Measurements from ENCODE around the gene PRRX2. TPM values are rescaled to one million over a fixed set of nuclear protein-coding genes. Genes with fewer than 3 reads are reported as not detected.

PRRX2 gene
- 1 to 10 TPM in 2 of 4 donors, not detected in 2; 1.2 to 1.8 TPM for polyA plus RNA-seq
- long read RNA-seq, donor 1 = 0 reads
- long read RNA-seq, donor 2 = 0 reads
- long read RNA-seq, donor 3 = 0 reads
- long read RNA-seq, donor 4 = 0 reads
- long read RNA-seq, donor 5, partial matches to known transcripts = 0 of 1 reads
- long read RNA-seq, donor 5, other reads (novel, unspliced or antisense) = 0 of 1 reads
- long read RNA-seq, donor 6 = 0 reads
- long read RNA-seq, donor 7 = 0 reads
- long read RNA-seq, donor 8, partial matches to known transcripts = 0 of 2 reads
- long read RNA-seq, donor 8, other reads (novel, unspliced or antisense) = 0 of 2 reads
- long read RNA-seq, donor 9 = 0 reads
- long read RNA-seq, donor 10, partial matches to known transcripts = 0 of 2 reads
- long read RNA-seq, donor 10, other reads (novel, unspliced or antisense) = 0 of 2 reads

- FAIRE-seq (no peak), DNase-seq (peak in 1 of 2 donors; percentile 40)
- WGBS, 3 donors = 0 to 1% (median 0%) methylated on average over 3 to 37 of the region's 37 CpGs
- Histone ChIP-seq H3K9me3 (ENCODE audit: control insufficient read depth in 2 of 2, insufficient read depth in 1 of 2, low read depth in 1 of 2, low read length in 1 of 2) (peaks cover 0 to 3% of the 10 kb centered on the region in 2 donors), H3K4me1 (ENCODE audit: control insufficient read depth in 3 of 3, insufficient read depth in 2 of 3, low read depth in 1 of 3, low read length in 2 of 3) (peaks cover 0 to 5% (median 2%) of the 10 kb centered on the region in 3 donors), H3K36me3 (ENCODE audit: control insufficient read depth in 3 of 3, insufficient read depth in 2 of 3, low read depth in 1 of 3, low read length in 3 of 3) (no peaks in the 10 kb centered on the region), H3K4me3 (ENCODE audit: low read depth in 1 of 3, low read length in 3 of 3) (peak within 1 kb of the TSS in 2 of 3 donors; percentile 33 to 34), H3K27me3 (ENCODE audit: control insufficient read depth in 3 of 3, insufficient read depth in 3 of 3, low read length in 3 of 3) (peaks cover 0 to 55% (median 2%) of the 10 kb centered on the region in 3 donors), H3K27ac (ENCODE audit: low read depth in 1 of 3, low read length in 2 of 3) (no peak within 1 kb of the TSS)
These were observed at the start of gene PRRX2 for GRCh38 chr9:129665389-129665775. PRRX2 (plus strand) TSS chr9:129665647; CDS start chr9:129665868, 221 bp downstream.

DNA sequence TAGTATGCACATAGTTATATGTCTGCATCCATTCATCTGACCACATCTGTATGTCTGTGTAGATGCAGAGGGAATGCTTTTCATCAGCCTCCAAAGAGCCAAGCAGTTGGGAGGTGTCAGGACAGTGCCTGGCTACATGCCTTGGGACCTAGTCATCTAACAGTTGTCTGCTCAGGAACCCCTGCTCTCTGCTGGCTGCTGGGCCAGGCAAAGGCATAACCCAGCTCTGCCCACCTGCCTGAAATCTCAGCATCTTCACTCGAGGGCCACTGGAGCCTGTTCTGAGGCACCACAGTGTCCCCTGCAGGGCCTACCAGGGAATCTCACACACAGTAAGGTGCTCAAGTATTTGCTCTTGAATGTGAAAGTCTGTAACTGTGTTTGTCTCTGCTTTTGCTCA is 48.3 kb upstream of the PRRX2 start:
- H3K4me1 ChIP-seq (ENCODE audit: control insufficient read depth in 3 of 3, insufficient read depth in 2 of 3, low read depth in 1 of 3, low read length in 2 of 3) = peaks cover 0 to 14% (median 0%) of the 10 kb centered on the region in 3 donors
- H3K4me3 ChIP-seq (ENCODE audit: low read depth in 1 of 3, low read length in 3 of 3) = no peak overlapping the region
- no peak for FAIRE-seq
- H3K36me3 ChIP-seq (ENCODE audit: control insufficient read depth in 3 of 3, insufficient read depth in 2 of 3, low read depth in 1 of 3, low read length in 3 of 3) = no peaks in the 10 kb centered on the region
- no peak overlapping the region for H3K27ac ChIP-seq (ENCODE audit: low read depth in 1 of 3, low read length in 2 of 3)
- peaks cover 0 to 19% (median 3%) of the 10 kb centered on the region in 3 donors for H3K27me3 ChIP-seq (ENCODE audit: control insufficient read depth in 3 of 3, insufficient read depth in 3 of 3, low read length in 3 of 3)
- no peaks in the 10 kb centered on the region for H3K9me3 ChIP-seq (ENCODE audit: control insufficient read depth in 2 of 2, insufficient read depth in 1 of 2, low read depth in 1 of 2, low read length in 1 of 2)
- 0 to 10% (median 6%) methylated on average over 1 of the region's 1 CpG for WGBS, 3 donors
- no peak for DNase-seq

DNA sequence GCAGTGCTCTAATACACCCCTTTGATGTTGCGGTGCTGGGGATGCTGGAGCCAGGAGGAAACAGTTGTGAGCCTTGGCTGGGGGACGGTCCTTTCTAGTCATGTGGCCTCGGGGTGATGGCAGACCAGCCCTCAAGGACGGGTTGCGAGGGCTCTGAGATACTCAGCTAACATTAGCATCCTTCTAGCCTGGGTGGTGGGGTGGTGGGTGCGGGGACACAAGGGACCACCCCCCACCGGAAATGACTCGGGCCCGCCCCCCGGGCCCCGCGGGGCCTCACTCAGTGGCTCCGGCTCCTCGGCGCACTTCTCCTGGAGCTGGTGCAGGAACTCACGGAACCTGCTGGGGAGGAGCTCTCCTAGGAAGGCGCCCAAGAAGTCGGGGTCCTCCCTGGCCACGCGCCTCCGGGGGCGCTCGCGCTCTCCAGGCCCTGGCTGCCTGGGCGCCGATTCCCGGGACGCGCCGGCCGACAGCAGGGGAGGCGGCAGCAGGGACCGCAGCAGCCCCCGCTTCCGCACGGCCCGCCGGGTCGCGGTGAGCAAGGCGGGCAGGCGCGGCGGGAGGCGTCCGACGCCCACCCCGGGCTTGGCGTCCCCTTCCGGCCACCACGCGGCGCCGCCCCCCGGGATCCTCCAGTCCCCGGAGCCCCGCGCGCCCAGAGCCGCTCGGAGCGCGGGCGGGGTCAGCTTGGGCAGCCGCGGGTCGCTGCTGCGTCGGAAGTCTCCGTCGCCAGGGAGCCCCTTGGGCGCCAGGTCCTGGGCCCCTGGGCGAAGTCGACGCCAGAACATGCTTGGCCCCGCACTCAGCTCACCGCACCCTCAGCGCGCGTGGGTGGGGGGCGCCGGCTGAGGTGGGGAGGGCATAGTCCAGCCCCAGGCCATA is 45.4 kb upstream of the PRRX2 start:
- Histone ChIP-seq H3K27me3 (ENCODE audit: control insufficient read depth in 3 of 3, insufficient read depth in 3 of 3, low read length in 3 of 3) (peaks cover 0 to 15% (median 3%) of the 10 kb centered on the region in 3 donors), H3K27ac (ENCODE audit: low read depth in 1 of 3, low read length in 2 of 3) (peak overlapping the region in 1 of 3 donors; percentile 28), H3K4me3 (ENCODE audit: low read depth in 1 of 3, low read length in 3 of 3) (peak overlapping the region in 2 of 3 donors; percentile 47 to 56), H3K4me1 (ENCODE audit: control insufficient read depth in 3 of 3, insufficient read depth in 2 of 3, low read depth in 1 of 3, low read length in 2 of 3) (peaks cover 0 to 11% (median 0%) of the 10 kb centered on the region in 3 donors), H3K9me3 (ENCODE audit: control insufficient read depth in 2 of 2, insufficient read depth in 1 of 2, low read depth in 1 of 2, low read length in 1 of 2) (no peaks in the 10 kb centered on the region), H3K36me3 (ENCODE audit: control insufficient read depth in 3 of 3, insufficient read depth in 2 of 3, low read depth in 1 of 3, low read length in 3 of 3) (no peaks in the 10 kb centered on the region)
- peak in 1 of 2 donors; percentile 76 for DNase-seq
- WGBS, 3 donors = 1 to 2% (median 1%) methylated on average over 46 to 82 of the region's 82 CpGs
- no peak for FAIRE-seq

- no peak for FAIRE-seq
These were observed 44.7 kb upstream of the PRRX2 start, which contains the start of gene C9orf50 for GRCh38 chr9:129620669-129621295. C9orf50 (minus strand) TSS chr9:129621101; CDS start chr9:129620574, 527 bp downstream.

DNA sequence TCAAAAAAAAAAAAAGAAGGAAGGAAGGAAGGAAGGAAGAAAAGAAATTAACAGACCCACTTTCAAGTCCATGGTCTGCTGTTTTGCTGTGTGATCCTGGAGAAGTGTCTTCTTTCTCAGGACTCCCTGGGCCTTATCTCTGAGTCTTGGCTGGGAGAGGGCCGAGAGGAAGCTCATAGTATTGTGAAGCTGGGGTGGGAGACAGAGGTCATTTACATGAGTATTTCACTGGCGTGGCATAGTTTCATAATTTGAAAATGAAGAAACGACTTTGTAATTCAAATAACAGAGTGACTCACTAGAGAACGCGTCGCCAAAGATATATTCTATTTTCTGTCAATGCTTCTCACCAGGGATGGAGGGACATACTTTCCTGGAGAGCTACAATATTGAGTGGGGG is 42.1 kb upstream of the PRRX2 start:
- FAIRE-seq = no peak
- no peak overlapping the region for H3K4me3 ChIP-seq (ENCODE audit: low read depth in 1 of 3, low read length in 3 of 3)
- H3K27ac ChIP-seq (ENCODE audit: low read depth in 1 of 3, low read length in 2 of 3) = no peak overlapping the region
- no peaks in the 10 kb centered on the region for H3K9me3 ChIP-seq (ENCODE audit: control insufficient read depth in 2 of 2, insufficient read depth in 1 of 2, low read depth in 1 of 2, low read length in 1 of 2)
- peaks cover 0 to 8% (median 0%) of the 10 kb centered on the region in 3 donors for H3K36me3 ChIP-seq (ENCODE audit: control insufficient read depth in 3 of 3, insufficient read depth in 2 of 3, low read depth in 1 of 3, low read length in 3 of 3)
- peaks cover 0 to 15% (median 3%) of the 10 kb centered on the region in 3 donors for H3K27me3 ChIP-seq (ENCODE audit: control insufficient read depth in 3 of 3, insufficient read depth in 3 of 3, low read length in 3 of 3)
- DNase-seq = no peak
- H3K4me1 ChIP-seq (ENCODE audit: control insufficient read depth in 3 of 3, insufficient read depth in 2 of 3, low read depth in 1 of 3, low read length in 2 of 3) = peaks cover 2 to 31% (median 5%) of the 10 kb centered on the region in 3 donors
- 72 to 82% (median 74%) methylated on average over 6 of the region's 6 CpGs for WGBS, 3 donors

More at GRCh38 chr9:129620669-129621295, 44.7 kb upstream of the PRRX2 start, which contains the start of gene C9orf50:
- 12 to 24% (median 22%) methylated on average over 18 to 21 of the region's 21 CpGs for WGBS, 3 donors
- no peak for DNase-seq
- no peaks in the 10 kb centered on the region for H3K36me3 ChIP-seq (ENCODE audit: control insufficient read depth in 3 of 3, insufficient read depth in 2 of 3, low read depth in 1 of 3, low read length in 3 of 3)
- peak within 1 kb of the TSS in 2 of 3 donors; percentile 47 to 56 for H3K4me3 ChIP-seq (ENCODE audit: low read depth in 1 of 3, low read length in 3 of 3)
- peaks cover 0 to 15% (median 3%) of the 10 kb centered on the region in 3 donors for H3K27me3 ChIP-seq (ENCODE audit: control insufficient read depth in 3 of 3, insufficient read depth in 3 of 3, low read length in 3 of 3)
- H3K9me3 ChIP-seq (ENCODE audit: control insufficient read depth in 2 of 2, insufficient read depth in 1 of 2, low read depth in 1 of 2, low read length in 1 of 2) = no peaks in the 10 kb centered on the region
- peaks cover 0 to 18% (median 0%) of the 10 kb centered on the region in 3 donors for H3K4me1 ChIP-seq (ENCODE audit: control insufficient read depth in 3 of 3, insufficient read depth in 2 of 3, low read depth in 1 of 3, low read length in 2 of 3)
- peak within 1 kb of the TSS in 1 of 3 donors; percentile 28 for H3K27ac ChIP-seq (ENCODE audit: low read depth in 1 of 3, low read length in 2 of 3)

- H3K4me3 ChIP-seq (ENCODE audit: low read depth in 1 of 3, low read length in 3 of 3) = no peak overlapping the region
- H3K27ac ChIP-seq (ENCODE audit: low read depth in 1 of 3, low read length in 2 of 3) = peak overlapping the region in 1 of 3 donors; percentile 28
- WGBS, 3 donors = 30 to 38% (median 35%) methylated on average over 12 of the region's 12 CpGs
- H3K9me3 ChIP-seq (ENCODE audit: control insufficient read depth in 2 of 2, insufficient read depth in 1 of 2, low read depth in 1 of 2, low read length in 1 of 2) = no peaks in the 10 kb centered on the region
- H3K36me3 ChIP-seq (ENCODE audit: control insufficient read depth in 3 of 3, insufficient read depth in 2 of 3, low read depth in 1 of 3, low read length in 3 of 3) = peaks cover 0 to 17% (median 0%) of the 10 kb centered on the region in 3 donors
- DNase-seq (peak; percentile 45 to 67), FAIRE-seq (no peak)
- peaks cover 4 to 35% (median 5%) of the 10 kb centered on the region in 3 donors for H3K4me1 ChIP-seq (ENCODE audit: control insufficient read depth in 3 of 3, insufficient read depth in 2 of 3, low read depth in 1 of 3, low read length in 2 of 3)
- H3K27me3 ChIP-seq (ENCODE audit: control insufficient read depth in 3 of 3, insufficient read depth in 3 of 3, low read length in 3 of 3) = peaks cover 0 to 14% (median 3%) of the 10 kb centered on the region in 3 donors
These were observed 41.2 kb upstream of the PRRX2 start for GRCh38 chr9:129624168-129624759.

GRCh38 chr9:129624947-129625346 is 40.5 kb upstream of the PRRX2 start:
- Histone ChIP-seq H3K36me3 (ENCODE audit: control insufficient read depth in 3 of 3, insufficient read depth in 2 of 3, low read depth in 1 of 3, low read length in 3 of 3) (peaks cover 0 to 24% (median 0%) of the 10 kb centered on the region in 3 donors), H3K4me1 (ENCODE audit: control insufficient read depth in 3 of 3, insufficient read depth in 2 of 3, low read depth in 1 of 3, low read length in 2 of 3) (peaks cover 4 to 31% (median 5%) of the 10 kb centered on the region in 3 donors), H3K27ac (ENCODE audit: low read depth in 1 of 3, low read length in 2 of 3) (no peak overlapping the region), H3K4me3 (ENCODE audit: low read depth in 1 of 3, low read length in 3 of 3) (no peak overlapping the region), H3K9me3 (ENCODE audit: control insufficient read depth in 2 of 2, insufficient read depth in 1 of 2, low read depth in 1 of 2, low read length in 1 of 2) (no peaks in the 10 kb centered on the region), H3K27me3 (ENCODE audit: control insufficient read depth in 3 of 3, insufficient read depth in 3 of 3, low read length in 3 of 3) (peaks cover 0 to 8% (median 0%) of the 10 kb centered on the region in 3 donors)
- 23 to 32% (median 29%) methylated on average over 9 of the region's 9 CpGs for WGBS, 3 donors
- FAIRE-seq (no peak), DNase-seq (no peak)
